MM.1S (cell line): Measurements from ENCODE around the gene XRRA1.

Experiments
- DNase-seq: peaks from one replicate; pipeline ENCODE4 v3.0.0-alpha.2; 2015
- H2AFZ ChIP-seq: fragments of 300-600 bp; sonication (generic); 2 replicates; pipeline ENCODE4 v1.6.0; 2016; ENCODE audit warnings: antibody characterized with exemption, low read length
- H3F3A ChIP-seq: fragments of 300-600 bp; sonication (generic); 2 replicates; pipeline ENCODE4 v1.6.1; 2016; ENCODE audit warnings: mild to moderate bottlenecking, antibody characterized with exemption, low read length, moderate library complexity, mixed read lengths; ENCODE audit not compliant: insufficient read depth
- H3K27ac ChIP-seq: fragments of 300-600 bp; sonication (generic); 2 replicates; pipeline ENCODE4 v1.5.1; 2016; ENCODE audit warnings: mild to moderate bottlenecking, low read length
- H3K27me3 ChIP-seq: fragments of 300-600 bp; sonication (generic); replicated peaks from 2 replicates; pipeline ENCODE4 v1.6.0; 2016; ENCODE audit warnings: low read length; ENCODE audit not compliant: insufficient read depth
- H3K36me3 ChIP-seq: fragments of 300-600 bp; sonication (generic); replicated peaks from 2 replicates; pipeline ENCODE4 v1.6.1; 2016; ENCODE audit warnings: mild to moderate bottlenecking, low read length, mixed read lengths; ENCODE audit not compliant: insufficient read depth
- H3K4me1 ChIP-seq: fragments of 300-600 bp; sonication (generic); 2 replicates; pipeline ENCODE4 v1.6.1; 2016; ENCODE audit warnings: low read length, mixed read lengths
- H3K4me2 ChIP-seq: fragments of 300-600 bp; sonication (generic); 2 replicates; pipeline ENCODE4 v1.6.0; 2016; ENCODE audit warnings: low read depth, low read length
- H3K4me3 ChIP-seq: fragments of 300-600 bp; sonication (generic); 2 replicates; pipeline ENCODE4 v1.5.1; 2016; ENCODE audit warnings: low read length, mixed read lengths
- H3K79me2 ChIP-seq: fragments of 300-600 bp; sonication (generic); 2 replicates; pipeline ENCODE4 v1.6.1; 2016; ENCODE audit warnings: mixed run types, low read length, mixed read lengths
- H3K9ac ChIP-seq: fragments of 300-600 bp; sonication (generic); 2 replicates; pipeline ENCODE4 v1.6.1; 2016; ENCODE audit warnings: low read length, mixed read lengths
- H3K9me2 ChIP-seq: fragments of 300-600 bp; sonication (generic); replicated peaks from 2 replicates; pipeline ENCODE4 v1.6.1; 2016; ENCODE audit warnings: mild to moderate bottlenecking, low read length, mixed read lengths; ENCODE audit not compliant: insufficient read depth
- H3K9me3 ChIP-seq: fragments of 300-600 bp; sonication (generic); replicated peaks from 2 replicates; pipeline ENCODE4 v1.6.1; 2016; ENCODE audit warnings: mild to moderate bottlenecking, low read length, mixed read lengths; ENCODE audit not compliant: insufficient read depth
- H4K20me1 ChIP-seq: fragments of 300-600 bp; sonication (generic); 2 replicates; pipeline ENCODE4 v1.6.1; 2016; ENCODE audit warnings: mild to moderate bottlenecking, low read length, moderate library complexity, mixed read lengths; ENCODE audit not compliant: insufficient read depth
- CTCF ChIP-seq: fragments of 300-600 bp; sonication (generic); IDR thresholded peaks from 2 replicates; pipeline ENCODE4 v1.5.1; 2016; ENCODE audit warnings: antibody characterized with exemption, low read length, mixed read lengths
- EZH2 ChIP-seq: fragments of 300-600 bp; sonication (generic); optimal IDR thresholded peaks from 2 replicates; pipeline ENCODE3; 2017; ENCODE audit warnings: low read depth, mild to moderate bottlenecking, antibody characterized with exemption, low read length, mixed read lengths
- EZH2phosphoT487 ChIP-seq: fragments of 300-600 bp; sonication (generic); IDR thresholded peaks from 2 replicates; pipeline ENCODE4 v1.6.1; 2018; ENCODE audit warnings: antibody characterized with exemption, low read length

XRRA1 gene

DNA sequence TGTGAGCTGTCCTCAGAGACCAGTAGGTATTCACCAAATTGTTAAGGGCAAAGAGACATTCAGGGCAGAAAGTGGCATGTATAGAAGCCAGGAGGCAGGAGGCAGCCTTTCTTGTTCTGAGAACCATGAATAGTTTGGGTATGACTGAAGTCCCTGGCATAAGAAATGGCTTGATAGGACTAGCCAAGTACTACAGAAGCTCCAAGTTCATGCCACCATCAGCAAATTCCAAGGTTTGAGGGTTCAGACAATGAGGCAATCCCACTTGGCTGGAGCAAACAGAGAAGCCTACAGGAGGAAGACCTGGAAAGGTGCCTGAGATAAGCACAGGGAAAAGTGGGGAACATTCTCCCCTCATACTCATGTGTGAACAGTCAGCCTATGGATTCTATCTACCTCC lies 25.8 kb downstream of the XRRA1 start:
- H3K36me3 ChIP-seq, result no peaks in the 10 kb centered on the region; the same call in 1 of the 2 replicates
- no peak overlapping the region for H3K4me2 ChIP-seq
- 0 out of 2 replicates have a peak, but pooled peaks cover 6% of the 10 kb centered on the region for H3K79me2 ChIP-seq

GRCh38 chr11:74909812-74910211 lies 39.1 kb downstream of the XRRA1 start:
- H3K27ac ChIP-seq, result peak overlapping the region; percentile 86
- peaks cover 81% of the 10 kb centered on the region for H3K4me1 ChIP-seq
- H3K79me2 ChIP-seq, result peaks cover 32% of the 10 kb centered on the region
- TF ChIP-seq EZH2 (no peak), EZH2phosphoT487 (no peak), CTCF (no peak)
- peak overlapping the region; percentile 48 for H3K4me3 ChIP-seq
- H3K9ac ChIP-seq, result peak overlapping the region; percentile 63
- no peaks in the 10 kb centered on the region for H3K9me2 ChIP-seq
- H2AFZ ChIP-seq, result peak overlapping the region; percentile 16
- H3F3A ChIP-seq, result peaks cover 41% of the 10 kb centered on the region
- H3K27me3 ChIP-seq, result no peaks in the 10 kb centered on the region
- H3K9me3 ChIP-seq, result no peaks in the 10 kb centered on the region
- no peaks in the 10 kb centered on the region for H4K20me1 ChIP-seq
- no peaks in the 10 kb centered on the region for H3K36me3 ChIP-seq
- peak; percentile 69 for DNase-seq
- peak overlapping the region; percentile 92 for H3K4me2 ChIP-seq

More for the DNA sequence above, 25.8 kb downstream of the XRRA1 start:
- TF ChIP-seq EZH2phosphoT487 (no peak), EZH2 (no peak), CTCF (no peak)
- no peak overlapping the region for H3K27ac ChIP-seq
- no peak overlapping the region for H3K4me3 ChIP-seq
- no peak for DNase-seq
- no peaks in the 10 kb centered on the region for H4K20me1 ChIP-seq
- H3F3A ChIP-seq, result no peaks in the 10 kb centered on the region
- peaks cover 11% of the 10 kb centered on the region; the same call in 1 of the 2 replicates for H3K4me1 ChIP-seq
- no peak overlapping the region for H3K9ac ChIP-seq
- no peaks in the 10 kb centered on the region for H3K9me3 ChIP-seq
- no peaks in the 10 kb centered on the region for H3K27me3 ChIP-seq
- no peak overlapping the region for H2AFZ ChIP-seq
- H3K9me2 ChIP-seq, result no peaks in the 10 kb centered on the region

- peak overlapping the region; percentile 92 for H3K4me2 ChIP-seq
- no peaks in the 10 kb centered on the region for H3K36me3 ChIP-seq
These were observed 39.5 kb downstream of the XRRA1 start for GRCh38 chr11:74909385-74909784.

More at GRCh38 chr11:74909385-74909784, 39.5 kb downstream of the XRRA1 start:
- DNase-seq, result peak; percentile 65
- Histone ChIP-seq H3K4me1 (peaks cover 78% of the 10 kb centered on the region), H2AFZ (peak overlapping the region; percentile 16), H3K79me2 (peaks cover 28% of the 10 kb centered on the region), H3F3A (peaks cover 41% of the 10 kb centered on the region), H3K9ac (peak overlapping the region; percentile 63), H3K9me2 (no peaks in the 10 kb centered on the region), H4K20me1 (no peaks in the 10 kb centered on the region), H3K27me3 (no peaks in the 10 kb centered on the region), H3K27ac (peak overlapping the region; percentile 86), H3K9me3 (no peaks in the 10 kb centered on the region), H3K4me3 (peak overlapping the region; percentile 48)
- no peak for TF ChIP-seq CTCF
- TF ChIP-seq EZH2, result no peak
- TF ChIP-seq EZH2phosphoT487, result no peak
